Natural killer cell (primary cell): ENCODE data around the gene CASTOR1. TPM values are rescaled to one million over a fixed set of nuclear protein-coding genes. Genes with fewer than 3 reads are reported as not detected.

ENCODE experiments used
- ATAC-seq, 3 donors: fragments of 150-1000 bp in 2 of 3; fragments of 200-7000 bp in 1 of 3; cut with Tn5 transposase; 1 replicate in 1 of 3; 2 replicates in 2 of 3; pipeline ENCODE4 v1.10.0; 2021; ENCODE audit warnings: mild to moderate bottlenecking in 2 of 3, moderate library complexity in 2 of 3
- DNase-seq, 2 donors: peaks; one replicate each; pipeline versions ENCODE4 v3.0.0 to v3.0.0-alpha.2; 2013 to 2021; ENCODE audit warnings: mixed read lengths in 1 of 2
- H3K27ac ChIP-seq: one replicate; pipeline ENCODE4 v1.5.1; 2013; ENCODE audit warnings: mild to moderate bottlenecking, low read length
- H3K27me3 ChIP-seq: one replicate; pipeline ENCODE4 v1.6.1; 2013; ENCODE audit warnings: low read length; ENCODE audit not compliant: control insufficient read depth, insufficient read depth
- H3K36me3 ChIP-seq: one replicate; pipeline ENCODE4 v1.6.1; 2013; ENCODE audit warnings: low read length; ENCODE audit not compliant: control insufficient read depth, insufficient read depth
- H3K4me1 ChIP-seq: one replicate; pipeline ENCODE4 v1.6.1; 2013; ENCODE audit warnings: low read length; ENCODE audit not compliant: control insufficient read depth, insufficient read depth
- H3K4me3 ChIP-seq: one replicate; pipeline ENCODE4 v1.5.1; 2013; ENCODE audit warnings: low read length
- H3K9me3 ChIP-seq: one replicate; pipeline ENCODE4 v1.6.1; 2013; ENCODE audit warnings: low read length; ENCODE audit not compliant: control insufficient read depth, insufficient read depth
- H3K27ac Mint-ChIP-seq, 2 donors: one replicate each; pipeline ENCODE4 v1.8.0; 2022; ENCODE audit warnings: mild to moderate bottlenecking in 2 of 2, mixed read lengths in 2 of 2, moderate library complexity in 1 of 2
- H3K27me3 Mint-ChIP-seq, 2 donors: one replicate each; pipeline ENCODE4 v1.8.0; 2022; ENCODE audit warnings: low read depth in 2 of 2, mixed read lengths in 2 of 2
- H3K36me3 Mint-ChIP-seq: one replicate; pipeline ENCODE4 v1.8.0; 2022; ENCODE audit warnings: mixed read lengths
- H3K4me1 Mint-ChIP-seq, 2 donors: one replicate each; pipeline ENCODE4 v1.8.0; 2022; ENCODE audit warnings: mixed read lengths in 2 of 2
- H3K4me3 Mint-ChIP-seq: one replicate; pipeline ENCODE4 v1.8.0; 2022; ENCODE audit warnings: mild to moderate bottlenecking, moderate library complexity, mixed read lengths
- H3K9me3 Mint-ChIP-seq, 2 donors: one replicate each; pipeline ENCODE4 v1.8.0; 2022; ENCODE audit warnings: mixed read lengths in 2 of 2
- WGBS: methylation state at CpG from one replicate; pipeline ENCODE4 v1.1.7; 2013; ENCODE audit warnings: missing lambda C conversion rate; ENCODE audit not compliant: insufficient coverage; 5-methylcytosine and 5-hydroxymethylcytosine counted together
- intact Hi-C: fragments of 100-400 bp; cut with micrococcal nuclease; formaldehyde crosslinking; loops from one replicate; pipeline ENCODE4 v1.14.2; 2022
- total RNA-seq, 4 donors: library from RNA; stranded (reverse); fragments of 120-200 nt in 1 of 4; gene quantifications; one replicate each; pipeline versions ENCODE4 v1.2.3 to v1.2.4, GENCODE V29; 2013 to 2022
- TF ChIP-seq, protein P1 (sequence below): fragments of 200-600 bp; IDR thresholded peaks from one replicate; pipeline ENCODE4 v1.8.0; 2022; ENCODE audit warnings: antibody characterized with exemption

Gene CASTOR1
- total RNA-seq, 3 donors from 2014 or later (not counting 1 experiment from before 2014, with no cell fraction given), result 7.0 to 11.9 (median 8.8) TPM

DNA sequence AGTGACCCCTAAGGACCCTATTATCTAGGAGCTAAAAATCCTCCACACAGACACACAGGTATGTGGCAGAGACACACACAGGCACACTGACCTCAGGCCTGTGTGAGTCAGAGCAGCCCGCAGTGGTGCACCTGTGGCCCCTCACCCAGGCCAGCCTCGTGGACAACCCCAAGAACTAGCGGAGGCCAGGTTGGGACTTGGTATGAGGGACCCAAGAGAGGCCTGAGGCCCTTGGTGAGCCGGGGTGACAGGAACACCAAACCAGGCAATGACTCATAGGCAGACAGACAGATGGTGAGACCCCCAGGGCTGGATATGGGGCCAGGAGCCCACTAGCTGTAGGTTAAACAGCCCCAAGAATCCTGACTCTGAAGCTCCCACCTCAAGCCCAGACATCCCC, 6.0 kb downstream of the CASTOR1 start:
- Histone ChIP-seq H3K4me3 (no peak overlapping the region), H3K9me3 (no peaks in the 10 kb centered on the region), H3K27me3 (no peaks in the 10 kb centered on the region), H3K4me1 (peaks cover 45% of the 10 kb centered on the region), H3K36me3 (no peaks in the 10 kb centered on the region), H3K27ac (no peak overlapping the region)
- no peak overlapping the region for H3K4me3 Mint-ChIP-seq
- 78% methylated on average over 4 of the region's 4 CpGs for WGBS
- no peaks in the 10 kb centered on the region for H3K9me3 Mint-ChIP-seq
- intact Hi-C loops, result no loop called here
- H3K4me1 Mint-ChIP-seq, result peaks cover 17 to 20% of the 10 kb centered on the region in 2 donors
- TF ChIP-seq, protein P1, sequence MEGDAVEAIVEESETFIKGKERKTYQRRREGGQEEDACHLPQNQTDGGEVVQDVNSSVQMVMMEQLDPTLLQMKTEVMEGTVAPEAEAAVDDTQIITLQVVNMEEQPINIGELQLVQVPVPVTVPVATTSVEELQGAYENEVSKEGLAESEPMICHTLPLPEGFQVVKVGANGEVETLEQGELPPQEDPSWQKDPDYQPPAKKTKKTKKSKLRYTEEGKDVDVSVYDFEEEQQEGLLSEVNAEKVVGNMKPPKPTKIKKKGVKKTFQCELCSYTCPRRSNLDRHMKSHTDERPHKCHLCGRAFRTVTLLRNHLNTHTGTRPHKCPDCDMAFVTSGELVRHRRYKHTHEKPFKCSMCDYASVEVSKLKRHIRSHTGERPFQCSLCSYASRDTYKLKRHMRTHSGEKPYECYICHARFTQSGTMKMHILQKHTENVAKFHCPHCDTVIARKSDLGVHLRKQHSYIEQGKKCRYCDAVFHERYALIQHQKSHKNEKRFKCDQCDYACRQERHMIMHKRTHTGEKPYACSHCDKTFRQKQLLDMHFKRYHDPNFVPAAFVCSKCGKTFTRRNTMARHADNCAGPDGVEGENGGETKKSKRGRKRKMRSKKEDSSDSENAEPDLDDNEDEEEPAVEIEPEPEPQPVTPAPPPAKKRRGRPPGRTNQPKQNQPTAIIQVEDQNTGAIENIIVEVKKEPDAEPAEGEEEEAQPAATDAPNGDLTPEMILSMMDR, result no peak
- H3K27me3 Mint-ChIP-seq, result peaks cover 0 to 7% of the 10 kb centered on the region in 2 donors
- ATAC-seq (no peak), DNase-seq (no peak)
- no peaks in the 10 kb centered on the region for H3K36me3 Mint-ChIP-seq
- no peak overlapping the region for H3K27ac Mint-ChIP-seq

DNA sequence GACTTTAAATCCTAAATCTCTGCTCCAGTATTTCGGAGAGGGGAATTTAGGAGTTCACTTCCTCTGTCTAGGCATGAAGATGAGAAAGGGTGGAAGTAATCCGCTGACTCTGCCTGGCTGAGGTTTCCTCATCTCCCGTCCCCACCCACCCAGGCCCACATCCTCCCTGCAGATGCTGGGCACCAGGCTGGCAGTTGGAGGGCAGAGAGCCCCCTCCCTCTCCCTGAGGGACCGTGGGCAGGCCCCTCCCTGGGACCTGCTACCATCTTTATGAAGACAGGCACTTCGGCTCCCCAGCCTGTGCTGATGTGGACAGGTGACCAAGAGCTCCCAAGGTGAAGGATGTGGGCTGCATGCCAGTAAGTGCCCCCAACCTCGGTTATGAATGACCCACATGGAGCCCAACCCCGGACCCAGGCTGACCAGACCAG, 6.7 kb downstream of the CASTOR1 start:
- Histone ChIP-seq H3K27me3 (no peaks in the 10 kb centered on the region), H3K27ac (no peak overlapping the region), H3K4me1 (peaks cover 38% of the 10 kb centered on the region), H3K9me3 (no peaks in the 10 kb centered on the region), H3K36me3 (no peaks in the 10 kb centered on the region), H3K4me3 (no peak overlapping the region)
- TF ChIP-seq, protein P1, result no peak
- DNase-seq (no peak), ATAC-seq (no peak)
- Mint-ChIP-seq H3K27me3 (peaks cover 5 to 14% of the 10 kb centered on the region in 2 donors), H3K9me3 (no peaks in the 10 kb centered on the region), H3K4me3 (no peak overlapping the region), H3K4me1 (peaks cover 10 to 19% of the 10 kb centered on the region in 2 donors), H3K36me3 (no peaks in the 10 kb centered on the region), H3K27ac (no peak overlapping the region)
- 13% methylated on average over 5 of the region's 7 CpGs for WGBS
- intact Hi-C loops, result no loop called here

DNA sequence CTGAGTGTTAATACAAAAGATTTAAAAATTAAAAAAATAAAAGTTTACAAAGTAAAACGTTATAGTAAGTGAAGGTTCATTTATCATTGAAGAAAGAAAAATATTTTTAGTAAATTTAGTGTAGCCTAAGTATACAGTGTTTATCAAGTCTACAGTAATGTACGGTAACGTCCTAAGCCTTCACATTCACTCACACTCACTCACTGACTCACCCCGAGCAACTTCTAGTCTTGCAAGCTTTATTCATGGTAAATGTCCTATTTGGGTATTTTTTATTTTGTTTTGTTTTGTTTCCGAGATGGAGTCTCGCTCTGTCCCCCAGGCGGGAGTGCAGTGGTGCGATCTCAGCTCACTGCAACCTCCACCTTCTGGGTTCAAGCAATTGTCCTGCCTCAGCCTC, 8.8 kb downstream of the CASTOR1 start:
- Histone ChIP-seq H3K27ac (no peak overlapping the region), H3K9me3 (no peaks in the 10 kb centered on the region), H3K36me3 (no peaks in the 10 kb centered on the region), H3K4me1 (peaks cover 35% of the 10 kb centered on the region), H3K4me3 (no peak overlapping the region), H3K27me3 (no peaks in the 10 kb centered on the region)
- Mint-ChIP-seq H3K27me3 (peaks cover 16 to 24% of the 10 kb centered on the region in 2 donors), H3K27ac (no peak overlapping the region), H3K9me3 (no peaks in the 10 kb centered on the region), H3K36me3 (no peaks in the 10 kb centered on the region), H3K4me1 (peaks cover 19 to 23% of the 10 kb centered on the region in 2 donors), H3K4me3 (no peak overlapping the region)
- WGBS, result 91% methylated on average over 4 of the region's 8 CpGs
- DNase-seq, result no peak
- ATAC-seq, result no peak
- TF ChIP-seq, protein P1, result no peak
- intact Hi-C loops, result no loop called here

DNA sequence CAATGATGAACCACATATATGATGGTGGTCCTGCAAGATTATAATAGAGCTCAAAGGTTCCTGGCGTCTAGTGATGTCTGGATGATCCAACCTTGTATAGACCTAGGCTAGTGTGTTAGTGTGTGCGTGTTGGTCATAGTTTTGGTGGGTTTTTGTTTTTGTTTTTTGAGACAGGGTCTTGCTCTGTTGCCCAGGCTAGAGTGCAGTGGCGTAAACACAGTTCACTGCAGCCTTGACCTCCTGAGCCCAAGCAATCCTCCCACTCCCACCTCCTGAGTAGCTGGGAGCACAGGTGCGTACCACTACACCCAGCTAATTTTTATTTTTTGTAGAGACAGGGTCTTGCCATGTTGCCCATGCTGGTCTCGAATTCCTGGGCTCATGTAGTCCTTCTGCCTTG, 9.4 kb downstream of the CASTOR1 start:
- Histone ChIP-seq H3K9me3 (no peaks in the 10 kb centered on the region), H3K27me3 (no peaks in the 10 kb centered on the region), H3K4me1 (peaks cover 37% of the 10 kb centered on the region), H3K36me3 (no peaks in the 10 kb centered on the region), H3K4me3 (no peak overlapping the region), H3K27ac (no peak overlapping the region)
- WGBS, result 83% methylated on average over 5 of the region's 5 CpGs
- DNase-seq, result no peak
- intact Hi-C loops, result no loop called here
- Mint-ChIP-seq H3K9me3 (no peaks in the 10 kb centered on the region), H3K27ac (no peak overlapping the region), H3K4me3 (no peak overlapping the region), H3K27me3 (peaks cover 22 to 24% of the 10 kb centered on the region in 2 donors), H3K36me3 (no peaks in the 10 kb centered on the region), H3K4me1 (peaks cover 23 to 28% of the 10 kb centered on the region in 2 donors)
- no peak for ATAC-seq
- TF ChIP-seq, protein P1, result no peak
